GM19351 (cell line): ENCODE measurements around the gene C2CD4D.

Experiments
- ATAC-seq: cut with Tn5 transposase; IDR thresholded peaks from one replicate; pipeline ENCODE4 v1.9.1; 2021; ENCODE audit warnings: mild to moderate bottlenecking, moderate library complexity; ENCODE audit not compliant: unreplicated experiment

The C2CD4D gene

DNA sequence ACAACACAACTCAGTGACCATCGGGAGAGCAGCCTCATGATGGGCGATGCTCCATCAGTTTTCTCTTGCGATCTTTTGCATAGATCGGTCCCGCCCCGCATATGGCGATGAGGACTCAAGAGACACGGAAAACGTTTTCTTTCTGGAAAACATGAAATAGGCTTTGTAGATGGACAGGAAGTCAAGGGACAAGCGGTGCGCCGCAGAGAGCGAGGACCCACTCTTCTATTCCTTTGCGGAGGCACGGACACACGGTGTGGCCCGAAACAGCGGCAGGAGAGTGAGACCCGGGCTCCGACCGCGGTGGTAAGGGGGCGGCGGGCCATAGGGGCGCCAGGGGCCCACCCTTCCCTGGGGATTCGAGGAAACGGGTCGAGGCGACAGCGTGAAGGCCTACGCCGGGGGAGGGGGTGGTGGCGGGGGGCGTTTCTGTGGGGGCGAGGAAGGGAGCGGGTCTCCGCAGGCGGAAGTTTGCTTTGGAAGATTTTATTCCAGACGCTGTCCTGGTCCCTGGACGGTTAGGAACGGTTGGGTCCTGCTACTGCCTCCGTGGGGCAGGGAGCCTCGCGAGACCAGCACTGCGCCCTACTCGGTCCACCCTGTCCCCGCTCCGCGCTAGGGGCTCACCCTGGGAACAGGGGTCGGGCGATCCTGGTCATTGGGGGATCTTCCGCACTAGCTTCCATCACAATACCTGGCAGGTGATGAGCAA is 48.5 kb downstream of the C2CD4D start:
- peak; percentile 9 for ATAC-seq

DNA sequence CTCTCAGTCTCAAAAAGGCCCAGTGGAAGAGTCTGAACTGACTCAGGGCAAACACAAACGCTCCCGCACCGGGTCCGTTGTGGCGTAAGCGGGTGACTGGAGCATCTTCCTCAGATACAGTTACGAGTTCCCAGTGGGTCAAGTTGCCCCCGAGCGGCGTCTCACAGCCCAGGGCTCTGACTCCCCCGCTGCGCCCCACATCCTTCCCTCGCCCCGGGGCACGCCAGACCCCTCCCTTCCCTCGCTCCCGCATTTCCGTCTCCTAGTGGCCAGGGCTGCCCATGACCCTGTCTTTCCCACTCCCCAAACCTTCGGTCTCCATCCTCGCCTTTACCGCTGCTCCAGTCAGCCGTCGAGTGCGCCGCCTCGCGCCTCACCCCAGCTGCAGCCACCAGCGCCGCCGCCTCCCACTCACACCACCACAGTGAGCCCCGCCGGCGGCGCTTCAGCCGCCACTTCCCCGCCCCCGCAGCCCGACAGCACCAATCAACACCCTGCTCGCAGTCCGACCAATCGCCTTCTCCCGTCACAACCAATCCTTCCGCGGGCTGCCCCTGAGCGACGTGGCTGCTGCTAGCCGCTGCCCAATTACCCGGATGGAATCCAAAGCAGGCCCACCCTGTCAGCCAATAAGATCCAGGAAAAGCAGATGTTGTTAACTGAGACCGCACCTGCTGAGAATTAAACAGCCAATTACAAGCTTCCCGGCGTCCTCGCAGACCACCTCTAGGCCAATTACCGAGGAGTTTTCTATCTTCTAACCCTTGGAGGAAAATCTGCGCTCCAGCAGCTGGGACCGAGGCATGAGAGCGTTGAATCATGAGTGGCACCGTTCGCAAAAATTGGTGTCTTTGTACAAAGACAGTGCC is 49.3 kb downstream of the C2CD4D start, which contains the start of gene TDRKH:
TSS of gene TDRKH (minus strand) at position 430 of the 869 bp plus-strand sequence. CDS start 7,478 bp downstream, outside the sequence.
- peak; percentile 97 for ATAC-seq
